Heart left ventricle (tissue), 16 donors: ENCODE measurements around the gene TMEM11. TPM values are rescaled to one million over a fixed set of nuclear protein-coding genes. Genes with fewer than 3 reads are reported as not detected.
"Not testable (repeated sequence)": the region's sequence is repeated elsewhere in the genome, so short reads cannot be mapped to it uniquely, and the experiment has no call there.

ENCODE experiments used
- ATAC-seq, 4 donors: fragments of 200-7000 bp; cut with Tn5 transposase; one replicate each; pipeline ENCODE4 v1.9.1; 2020 to 2022; ENCODE audit warnings: moderate library complexity in 4 of 4, mild to moderate bottlenecking in 3 of 4, moderate number of reproducible peaks in 1 of 4
- DNase-seq, 5 donors: peaks; one replicate each; pipeline ENCODE4 v3.0.0-alpha.2; 2020
- H3K27ac ChIP-seq, 12 donors: fragments of 200-600 bp; sonication (generic) in 4 of 12; one replicate each; pipeline versions ENCODE4 v1.5.0 to v1.8.0; 2016 to 2022; ENCODE audit warnings: mild to moderate bottlenecking in 2 of 12
- H3K27me3 ChIP-seq, 9 donors: fragments of 200-600 bp; sonication (generic) in 2 of 9; one replicate each; pipeline versions ENCODE4 v1.5.1 to v1.8.0; 2016 to 2022; ENCODE audit warnings: mild to moderate bottlenecking in 3 of 9
- H3K36me3 ChIP-seq, 9 donors: fragments of 200-600 bp; sonication (generic) in 2 of 9; one replicate each; pipeline versions ENCODE4 v1.5.0 to v1.8.0; 2018 to 2022; ENCODE audit warnings: mild to moderate bottlenecking in 2 of 9
- H3K4me1 ChIP-seq, 12 donors: fragments of 200-600 bp; sonication (generic) in 4 of 12; one replicate each; pipeline versions ENCODE4 v1.5.0 to v1.8.0; 2016 to 2022; ENCODE audit warnings: mild to moderate bottlenecking in 3 of 12
- H3K4me3 ChIP-seq, 12 donors: fragments of 200-600 bp; sonication (generic) in 4 of 12; one replicate each; pipeline versions ENCODE4 v1.5.0 to v1.8.0; 2017 to 2022; ENCODE audit warnings: mild to moderate bottlenecking in 9 of 12, moderate library complexity in 4 of 12
- H3K9me3 ChIP-seq, 12 donors: fragments of 200-600 bp; sonication (generic) in 4 of 12; one replicate each; pipeline versions ENCODE4 v1.5.0 to v1.8.0; 2016 to 2022; ENCODE audit warnings: mild to moderate bottlenecking in 1 of 12
- POLR2A ChIP-seq, 2 donors: fragments of 450-650 bp; IDR thresholded peaks; one replicate each; pipeline ENCODE4 v1.6.1; 2017; ENCODE audit warnings: antibody characterized with exemption in 2 of 2, mild to moderate bottlenecking in 2 of 2, moderate library complexity in 2 of 2
- WGBS, 4 donors: extraction: QIAGEN DNeasy Blood & Tissue Kit in 2 of 4; methylation state at CpG; one replicate each; pipeline versions ENCODE4 v1.1.5 to v1.1.7; 2013 to 2018; 5-methylcytosine and 5-hydroxymethylcytosine counted together
- intact Hi-C, 10 donors: fragments of 100-400 bp; cut with DNase I; formaldehyde crosslinking; loops; one replicate each; pipeline versions ENCODE4 v1.11.1 to v1.14.2; 2022
- polyA plus RNA-seq, 2 donors: library from polyadenylated mRNA; stranded (reverse); fragments of 200-250 nt; gene quantifications; one replicate each; pipeline ENCODE4 v1.2.3, GENCODE V29; 2013
- total RNA-seq, 9 donors: library from RNA; depleted of rRNA in 2 of 9; stranded (reverse); fragments of >200 nt in 2 of 9; fragmentation: NEBNext Ultra II Directional in 3 of 9; extraction: Animal tissue kit (Norgen Biotek cat#: 25700) in 3 of 9; gene quantifications; one replicate each; pipeline versions ENCODE4 v1.1.0 to v1.2.4, GENCODE V29; 2016 to 2023
- TF ChIP-seq, protein P1 (sequence below), 12 donors: fragments of 200-600 bp; sonication (generic) in 4 of 12; IDR thresholded peaks; one replicate each; pipeline versions ENCODE4 v1.5.0 to v1.8.0; 2018 to 2022; ENCODE audit warnings: antibody characterized with exemption in 12 of 12, mild to moderate bottlenecking in 5 of 12
- donor health status: ischemic (EF 13 %, LVEDD 7.1; RV severe dilation, severe dysfunction).
- donor health status: healthy with polysubstance abuse.
- donor health status: DM: no; HTN: yes; CAD: no.
- donor health status: DM: no; HTN: no; CAD: no.
- donor health status: ischemic (EF 25% LVEDD 6.9; RV normal size, moderate dysfunction).
- donor health status: ischemic (EF 25% LVEDD 5.7; RV mildly dilated, moderate dysfunction).
- donor health status: healthy.
- donor health status: DM: yes; HTN: yes; CAD: no.
- donor health status: ischemic (EF 35%, LVEDD 5.7; RV mildly dilated, moderate dysfunction).
- donor health status: nonischemic (EF 11% LVEDD 7.7; RV severe dilation, severe dysfunction).
- donor health status: DM: yes; HTN: yes; CAD: no.
- donor health status: PGD.
- donor health status: ischemic (EF 29% LVEDD 5.4; RV normal size, mild dysfunction).
- donor health status: nonischemic (EF 23%, LVEDD 6.1; RV moderate dilation, normal function).

Gene TMEM11
- total and polyA plus RNA-seq, 11 donors = 23.2 to 59.7 (median 33.0) TPM

DNA sequence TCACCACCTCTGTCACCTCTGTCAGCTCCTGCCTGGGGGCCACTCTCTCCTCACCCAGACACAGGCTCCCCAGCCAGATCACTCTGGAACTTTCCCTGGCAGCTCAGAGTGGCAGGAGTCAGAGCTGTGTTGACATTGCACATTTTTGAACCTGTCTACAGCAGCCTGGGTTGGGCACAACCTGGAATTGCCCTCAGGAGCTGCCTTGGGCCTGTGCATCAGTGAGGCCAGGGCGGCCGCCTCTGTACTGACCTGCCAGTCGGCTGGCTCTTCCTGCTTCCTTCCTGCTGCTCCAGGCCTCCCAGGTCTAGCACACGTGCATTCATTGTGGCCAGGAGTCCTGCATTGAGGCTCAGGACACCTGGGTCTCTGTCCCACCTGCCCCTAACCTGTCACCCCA lies 14.2 kb upstream of the TMEM11 start:
- Histone ChIP-seq H3K27me3 (no peaks in the 10 kb centered on the region), H3K9me3 (peaks cover 0 to 8% (median 2%) of the 10 kb centered on the region in 12 donors), H3K27ac (no peak overlapping the region), H3K4me1 (peaks cover 0 to 5% (median 0%) of the 10 kb centered on the region in 12 donors), H3K36me3 (peaks cover 0 to 2% (median 0%) of the 10 kb centered on the region in 9 donors), H3K4me3 (no peak overlapping the region)
- 57 to 69% (median 64%) methylated on average over 4 of the region's 4 CpGs for whole genome bisulfite sequencing, 4 donors
- intact Hi-C loops = no loop called here
- no peak for ATAC-seq
- TF ChIP-seq POLR2A (IDR thresholded peaks at IDR 0.05) = no peak
- peak in 1 of 5 donors; percentile 58 for DNase-seq

DNA sequence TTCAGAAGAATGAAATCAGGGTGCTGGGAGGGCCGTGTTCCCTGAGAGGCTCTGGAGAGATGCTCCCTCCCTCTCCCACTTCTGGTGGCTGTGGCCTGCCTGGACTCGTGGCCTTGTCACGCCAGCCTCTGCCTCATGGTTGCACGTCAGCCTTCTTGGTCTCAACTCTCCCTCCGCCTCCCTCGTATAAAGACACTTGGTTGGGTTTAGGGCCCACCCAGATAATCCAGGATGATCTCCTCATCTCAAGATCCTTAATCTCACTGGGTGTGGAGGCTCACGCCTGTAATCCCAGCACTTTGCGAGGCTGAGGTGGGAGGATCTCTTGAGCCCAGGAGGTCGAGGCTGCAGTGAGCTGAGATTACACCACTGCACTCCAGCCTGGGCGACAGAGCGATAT lies 13.3 kb upstream of the TMEM11 start:
- H3K4me1 ChIP-seq, ATAC-seq, H3K36me3 ChIP-seq, H3K27me3 ChIP-seq, H3K27ac ChIP-seq, H3K9me3 ChIP-seq, H3K4me3 ChIP-seq, intact Hi-C loops: not testable (repeated sequence)
- peak in 1 of 5 donors; percentile 22 for DNase-seq
- WGBS, 4 donors = 85 to 91% (median 89%) methylated on average over 11 of the region's 11 CpGs

DNA sequence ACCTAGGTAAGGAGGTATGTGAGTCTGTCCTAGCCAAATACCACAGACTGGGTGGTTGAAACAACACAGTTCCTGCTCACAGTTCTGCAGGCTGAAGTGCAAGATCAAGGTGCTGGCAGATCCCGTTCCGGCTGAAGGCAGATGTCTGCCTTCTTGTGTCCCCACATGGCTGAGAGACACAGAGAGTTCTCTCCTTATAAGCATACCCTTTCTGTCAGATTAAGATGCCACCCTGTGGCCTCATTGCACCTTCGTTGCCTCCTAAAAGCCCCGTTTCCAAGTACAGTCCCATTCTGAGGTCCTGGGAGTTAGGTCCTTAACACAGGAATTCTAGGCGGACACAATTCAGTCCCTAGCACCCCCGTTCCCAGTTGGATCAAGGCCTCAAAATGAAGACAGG lies 9.1 kb upstream of the TMEM11 start:
- TF ChIP-seq, protein P1, sequence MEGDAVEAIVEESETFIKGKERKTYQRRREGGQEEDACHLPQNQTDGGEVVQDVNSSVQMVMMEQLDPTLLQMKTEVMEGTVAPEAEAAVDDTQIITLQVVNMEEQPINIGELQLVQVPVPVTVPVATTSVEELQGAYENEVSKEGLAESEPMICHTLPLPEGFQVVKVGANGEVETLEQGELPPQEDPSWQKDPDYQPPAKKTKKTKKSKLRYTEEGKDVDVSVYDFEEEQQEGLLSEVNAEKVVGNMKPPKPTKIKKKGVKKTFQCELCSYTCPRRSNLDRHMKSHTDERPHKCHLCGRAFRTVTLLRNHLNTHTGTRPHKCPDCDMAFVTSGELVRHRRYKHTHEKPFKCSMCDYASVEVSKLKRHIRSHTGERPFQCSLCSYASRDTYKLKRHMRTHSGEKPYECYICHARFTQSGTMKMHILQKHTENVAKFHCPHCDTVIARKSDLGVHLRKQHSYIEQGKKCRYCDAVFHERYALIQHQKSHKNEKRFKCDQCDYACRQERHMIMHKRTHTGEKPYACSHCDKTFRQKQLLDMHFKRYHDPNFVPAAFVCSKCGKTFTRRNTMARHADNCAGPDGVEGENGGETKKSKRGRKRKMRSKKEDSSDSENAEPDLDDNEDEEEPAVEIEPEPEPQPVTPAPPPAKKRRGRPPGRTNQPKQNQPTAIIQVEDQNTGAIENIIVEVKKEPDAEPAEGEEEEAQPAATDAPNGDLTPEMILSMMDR (IDR thresholded peaks at IDR 0.05) = no peak
- Histone ChIP-seq H3K9me3 (no peaks in the 10 kb centered on the region), H3K4me3 (no peak overlapping the region), H3K27ac (no peak overlapping the region), H3K27me3 (no peaks in the 10 kb centered on the region), H3K4me1 (peaks cover 0 to 2% (median 0%) of the 10 kb centered on the region in 12 donors), H3K36me3 (peaks cover 0 to 11% (median 0%) of the 10 kb centered on the region in 9 donors)
- ATAC-seq = no peak
- 87 to 94% (median 93%) methylated on average over 6 of the region's 6 CpGs for WGBS, 4 donors
- intact Hi-C loops = no loop called here
- DNase-seq = no peak

DNA sequence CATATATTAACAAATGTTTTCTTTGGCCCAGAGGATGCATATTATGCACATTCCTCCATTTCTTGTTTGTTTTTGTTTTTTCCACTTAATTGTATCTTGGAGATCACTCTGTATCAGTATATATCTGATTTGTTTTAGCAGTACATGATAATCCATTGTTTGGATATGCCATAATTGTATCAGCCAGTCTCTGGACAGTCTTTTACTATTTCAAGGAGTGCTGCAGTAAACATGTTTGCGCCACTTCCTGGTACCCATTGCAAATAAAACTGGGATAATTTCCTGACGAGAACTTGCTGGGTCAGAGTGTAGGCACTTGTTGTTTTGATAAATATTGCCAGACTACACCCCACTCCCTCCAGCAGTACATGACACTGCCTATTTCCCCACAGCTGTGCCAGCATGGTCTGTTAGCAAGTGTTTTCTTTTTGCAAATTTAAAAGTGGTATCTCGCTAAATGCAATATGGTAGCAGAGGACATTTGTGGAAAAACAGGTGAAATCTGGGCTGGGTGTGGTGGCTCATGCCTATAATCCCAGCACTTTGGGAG lies 4.9 kb upstream of the TMEM11 start:
- 88 to 93% (median 91%) methylated on average over 3 of the region's 3 CpGs for WGBS, 4 donors
- Histone ChIP-seq H3K27me3 (no peaks in the 10 kb centered on the region), H3K4me1 (peaks cover 0 to 16% (median 9%) of the 10 kb centered on the region in 12 donors), H3K27ac (no peak overlapping the region), H3K9me3 (no peaks in the 10 kb centered on the region), H3K36me3 (peaks cover 0 to 11% (median 0%) of the 10 kb centered on the region in 9 donors), H3K4me3 (no peak overlapping the region)
- TF ChIP-seq, protein P1 (IDR thresholded peaks at IDR 0.05) = no peak
- no peak for TF ChIP-seq POLR2A (IDR thresholded peaks at IDR 0.05)
- DNase-seq (peak in 1 of 5 donors; percentile 1), ATAC-seq (no peak)
- intact Hi-C loops = loop anchor here in 3 of 10 donors (10.0 kb wide), 1 partner anchor 94 kb away; the partner anchor contains the start of gene DHRS7B (in 3 of the 3)

DNA sequence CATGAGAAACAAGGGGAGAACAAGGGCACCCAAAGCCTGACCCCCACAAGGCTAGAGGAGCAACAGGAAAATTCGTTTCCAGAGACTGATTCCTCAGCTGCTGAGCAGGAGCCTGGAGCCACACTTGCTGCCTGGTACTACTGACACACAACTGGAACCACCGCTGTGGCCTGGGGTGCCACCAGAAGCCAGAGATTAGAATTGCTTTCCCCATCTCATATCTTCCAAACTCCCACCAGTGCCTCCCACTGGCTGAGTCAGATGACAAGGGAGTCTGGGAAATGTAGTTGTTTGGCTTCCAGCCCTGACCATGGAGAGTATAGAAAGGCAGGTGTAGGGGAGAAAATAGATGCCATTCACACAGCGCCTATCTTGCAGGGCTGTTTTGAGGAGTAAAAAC lies 4.1 kb upstream of the TMEM11 start:
- 67 to 78% (median 69%) methylated on average over 3 of the region's 3 CpGs for WGBS, 4 donors
- ATAC-seq (no peak), DNase-seq (peak in 1 of 5 donors; percentile 21)
- intact Hi-C loops = loop anchor here in 3 of 10 donors (10.0 kb wide), 1 partner anchor 93 kb away; the partner anchor contains the start of gene DHRS7B (in 3 of the 3)
- TF ChIP-seq POLR2A (IDR thresholded peaks at IDR 0.05) = no peak
- TF ChIP-seq, protein P1 (IDR thresholded peaks at IDR 0.05) = peak in 2 of 12 donors; percentile 4 to 10
- Histone ChIP-seq H3K27me3 (no peaks in the 10 kb centered on the region), H3K4me1 (peaks cover 0 to 19% (median 11%) of the 10 kb centered on the region in 12 donors), H3K27ac (no peak overlapping the region), H3K9me3 (no peaks in the 10 kb centered on the region), H3K36me3 (peaks cover 0 to 11% (median 0%) of the 10 kb centered on the region in 9 donors), H3K4me3 (no peak overlapping the region)
